Pancreas (tissue), 10 donors: ENCODE results near the gene SREBF2. TPM values are rescaled to one million over a fixed set of nuclear protein-coding genes. Genes with fewer than 3 reads are reported as not detected.

Experiments used
- ATAC-seq, 4 donors: fragments of 200-7000 bp; cut with Tn5 transposase; one replicate each; pipeline versions ENCODE4 v1.8.0 to v1.9.1; 2020; ENCODE audit warnings: mild to moderate bottlenecking in 4 of 4, moderate library complexity in 4 of 4
- DNase-seq, 6 donors: peaks; one replicate each; pipeline ENCODE4 v3.0.0-alpha.2; 2020
- FAIRE-seq: peaks from 2 replicates; lab custom pipeline; 2012; peaks lifted over from hg19 to GRCh38; lab: Jason Lieb, UNC
- H3K27ac ChIP-seq, 4 donors: fragments of 200-600 bp; sonication (generic); 1 replicate in 3 of 4; 2 replicates in 1 of 4; pipeline versions ENCODE4 v1.5.0 to v1.8.0; 2020
- H3K27me3 ChIP-seq, 4 donors: fragments of 200-600 bp; one replicate each; pipeline ENCODE4 v1.8.0; 2021
- H3K36me3 ChIP-seq, 3 donors: fragments of 200-600 bp; sonication (generic) in 1 of 3; one replicate each; pipeline versions ENCODE4 v1.5.0 to v1.8.0; 2020 to 2021
- H3K4me1 ChIP-seq, 3 donors: fragments of 200-600 bp; one replicate each; pipeline ENCODE4 v1.8.0; 2021
- H3K4me3 ChIP-seq, 4 donors: fragments of 200-600 bp; sonication (generic) in 2 of 4; one replicate each; pipeline versions ENCODE4 v1.5.0 to v1.8.0; 2020 to 2021
- H3K9me3 ChIP-seq, 4 donors: fragments of 200-600 bp; one replicate each; pipeline ENCODE4 v1.8.0; 2021
- WGBS, 2 donors: extraction: QIAGEN DNeasy Blood & Tissue Kit; methylation state at CpG; one replicate each; pipeline ENCODE4 v1.1.7; 2013; 5-methylcytosine and 5-hydroxymethylcytosine counted together
- intact Hi-C, 3 donors: fragments of 100-400 bp; cut with DNase I; formaldehyde crosslinking; loops; one replicate each; pipeline versions ENCODE4 v1.11.1 to v1.14.2; 2022
- polyA plus RNA-seq, 2 donors: library from polyadenylated mRNA; stranded (reverse); fragments of 200-250 nt; gene quantifications; one replicate each; pipeline ENCODE4 v1.2.3, GENCODE V29; 2013
- total RNA-seq, 6 donors: library from RNA; stranded (reverse); fragmentation: NEBNext Ultra II Directional in 4 of 6; extraction: Animal tissue kit (Norgen Biotek cat#: 25700) in 4 of 6; gene quantifications; one replicate each; pipeline versions ENCODE4 v1.2.1 to v1.2.4, GENCODE V29; 2021 to 2023
- TF ChIP-seq, protein P1 (sequence below), 4 donors: fragments of 200-600 bp; sonication (generic) in 3 of 4; IDR thresholded peaks; one replicate each; pipeline versions ENCODE4 v1.5.0 to v1.8.0; 2021; ENCODE audit warnings: antibody characterized with exemption in 4 of 4
- donor health status: healthy with polysubstance abuse.
- donor health status: DM: no; HTN: no; CAD: no; lungs with moderate emphysema.
- donor health status: DM: no; HTN: no; CAD: no.
- donor health status: control.
- donor health status: control.
- donor health status: Bipolar disorder and iron deficiency.
- donor health status: DM: yes; HTN: yes; CAD: no.
- donor health status: DM: no; HTN: no; CAD: no.
- donor health status: DM: no; HTN: no; CAD: no.
- donor health status: DM: yes; HTN: yes; CAD: no.

SREBF2 gene
- total and polyA plus RNA-seq, 8 donors = 28.2 to 44.8 (median 34.6) TPM

DNA sequence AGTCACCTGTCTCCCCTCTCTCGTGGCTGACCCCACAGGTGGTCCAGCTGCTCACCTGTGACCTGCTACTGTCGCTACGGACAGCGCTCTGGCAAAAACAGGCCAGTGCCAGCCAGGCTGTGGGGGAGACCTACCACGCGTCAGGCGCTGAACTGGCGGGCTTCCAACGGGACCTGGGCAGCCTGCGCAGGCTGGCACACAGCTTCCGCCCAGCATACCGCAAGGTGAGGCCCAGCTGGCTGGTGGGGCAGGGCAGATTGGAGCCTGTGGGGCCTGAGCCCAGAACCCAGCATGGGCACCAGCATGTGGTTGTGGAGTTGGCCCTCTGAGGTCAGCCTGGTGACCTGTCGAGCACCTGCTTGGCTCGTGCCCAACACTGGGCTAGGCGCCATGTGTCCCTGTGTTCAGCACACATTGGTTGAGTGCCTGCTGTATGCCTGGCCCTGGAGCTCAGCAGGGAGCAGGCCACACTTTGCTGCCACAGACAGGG lies 70.1 kb downstream of the SREBF2 start:
- ATAC-seq (peak in 3 of 4 donors; percentile 28 to 50 (median 42)), DNase-seq (peak in 2 of 6 donors; percentile 59 to 83), FAIRE-seq (no peak)
- Histone ChIP-seq H3K36me3 (peaks cover 3 to 39% (median 20%) of the 10 kb centered on the region in 3 donors), H3K27me3 (no peaks in the 10 kb centered on the region), H3K4me1 (no peaks in the 10 kb centered on the region), H3K4me3 (no peak overlapping the region), H3K27ac (no peak overlapping the region), H3K9me3 (no peaks in the 10 kb centered on the region)
- intact Hi-C loops = no loop called here
- TF ChIP-seq, protein P1, sequence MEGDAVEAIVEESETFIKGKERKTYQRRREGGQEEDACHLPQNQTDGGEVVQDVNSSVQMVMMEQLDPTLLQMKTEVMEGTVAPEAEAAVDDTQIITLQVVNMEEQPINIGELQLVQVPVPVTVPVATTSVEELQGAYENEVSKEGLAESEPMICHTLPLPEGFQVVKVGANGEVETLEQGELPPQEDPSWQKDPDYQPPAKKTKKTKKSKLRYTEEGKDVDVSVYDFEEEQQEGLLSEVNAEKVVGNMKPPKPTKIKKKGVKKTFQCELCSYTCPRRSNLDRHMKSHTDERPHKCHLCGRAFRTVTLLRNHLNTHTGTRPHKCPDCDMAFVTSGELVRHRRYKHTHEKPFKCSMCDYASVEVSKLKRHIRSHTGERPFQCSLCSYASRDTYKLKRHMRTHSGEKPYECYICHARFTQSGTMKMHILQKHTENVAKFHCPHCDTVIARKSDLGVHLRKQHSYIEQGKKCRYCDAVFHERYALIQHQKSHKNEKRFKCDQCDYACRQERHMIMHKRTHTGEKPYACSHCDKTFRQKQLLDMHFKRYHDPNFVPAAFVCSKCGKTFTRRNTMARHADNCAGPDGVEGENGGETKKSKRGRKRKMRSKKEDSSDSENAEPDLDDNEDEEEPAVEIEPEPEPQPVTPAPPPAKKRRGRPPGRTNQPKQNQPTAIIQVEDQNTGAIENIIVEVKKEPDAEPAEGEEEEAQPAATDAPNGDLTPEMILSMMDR (IDR thresholded peaks at IDR 0.05) = no peak
- 87 to 92% methylated on average over 15 of the region's 15 CpGs for WGBS, 2 donors

DNA sequence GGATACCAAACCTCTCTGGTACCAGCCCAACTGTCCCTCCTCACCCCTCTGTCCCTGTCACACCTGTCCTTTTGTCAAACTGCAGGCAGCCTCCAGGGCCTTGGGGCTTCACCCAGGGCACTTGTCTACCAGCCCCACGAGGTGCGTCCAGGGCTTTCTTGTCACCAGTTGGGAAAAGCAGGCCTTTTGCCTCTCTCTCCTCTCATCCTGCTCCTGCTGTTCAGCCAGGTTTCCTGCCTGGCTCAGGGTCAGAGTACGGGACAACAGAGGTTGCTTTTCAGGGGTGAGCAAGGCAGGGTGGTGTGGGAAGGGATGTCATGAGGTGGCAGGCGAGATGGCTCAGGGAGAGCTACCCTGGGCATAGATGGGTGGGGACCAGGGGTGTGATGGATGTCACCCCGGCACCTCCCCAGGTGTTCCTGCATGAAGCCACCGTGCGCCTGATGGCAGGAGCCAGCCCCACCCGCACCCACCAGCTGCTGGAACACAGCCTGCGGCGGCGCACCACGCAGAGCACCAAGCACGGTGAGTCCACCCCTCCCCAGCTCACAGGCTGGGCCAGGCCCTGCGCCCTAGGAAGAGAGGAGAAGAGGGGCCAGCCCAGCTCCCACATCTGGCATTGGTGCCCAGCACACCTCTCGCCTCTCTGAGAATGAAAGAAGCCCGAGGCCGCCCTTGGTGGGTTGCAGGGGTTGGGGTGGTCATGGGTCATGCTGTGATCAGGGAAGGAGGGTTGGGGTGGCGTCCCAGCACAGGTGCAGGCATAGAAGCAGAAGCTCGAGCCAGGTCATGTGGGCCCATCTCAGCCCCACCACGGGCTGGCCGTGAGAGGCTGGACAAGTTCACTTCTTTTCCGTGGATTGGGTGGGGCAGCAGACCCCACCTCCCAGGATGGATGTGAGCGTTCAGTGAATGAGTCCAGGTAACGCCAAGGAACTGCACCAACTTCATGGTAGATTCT lies 71.8 kb downstream of the SREBF2 start:
- Histone ChIP-seq H3K4me3 (no peak overlapping the region), H3K9me3 (no peaks in the 10 kb centered on the region), H3K27me3 (no peaks in the 10 kb centered on the region), H3K4me1 (no peaks in the 10 kb centered on the region), H3K27ac (no peak overlapping the region), H3K36me3 (peaks cover 3 to 27% (median 16%) of the 10 kb centered on the region in 3 donors)
- intact Hi-C loops = no loop called here
- DNase-seq (peak in 1 of 6 donors; percentile 69), FAIRE-seq (no peak), ATAC-seq (no peak)
- 91 to 93% methylated on average over 22 to 24 of the region's 24 CpGs for WGBS, 2 donors
- TF ChIP-seq, protein P1 (IDR thresholded peaks at IDR 0.05) = no peak

DNA sequence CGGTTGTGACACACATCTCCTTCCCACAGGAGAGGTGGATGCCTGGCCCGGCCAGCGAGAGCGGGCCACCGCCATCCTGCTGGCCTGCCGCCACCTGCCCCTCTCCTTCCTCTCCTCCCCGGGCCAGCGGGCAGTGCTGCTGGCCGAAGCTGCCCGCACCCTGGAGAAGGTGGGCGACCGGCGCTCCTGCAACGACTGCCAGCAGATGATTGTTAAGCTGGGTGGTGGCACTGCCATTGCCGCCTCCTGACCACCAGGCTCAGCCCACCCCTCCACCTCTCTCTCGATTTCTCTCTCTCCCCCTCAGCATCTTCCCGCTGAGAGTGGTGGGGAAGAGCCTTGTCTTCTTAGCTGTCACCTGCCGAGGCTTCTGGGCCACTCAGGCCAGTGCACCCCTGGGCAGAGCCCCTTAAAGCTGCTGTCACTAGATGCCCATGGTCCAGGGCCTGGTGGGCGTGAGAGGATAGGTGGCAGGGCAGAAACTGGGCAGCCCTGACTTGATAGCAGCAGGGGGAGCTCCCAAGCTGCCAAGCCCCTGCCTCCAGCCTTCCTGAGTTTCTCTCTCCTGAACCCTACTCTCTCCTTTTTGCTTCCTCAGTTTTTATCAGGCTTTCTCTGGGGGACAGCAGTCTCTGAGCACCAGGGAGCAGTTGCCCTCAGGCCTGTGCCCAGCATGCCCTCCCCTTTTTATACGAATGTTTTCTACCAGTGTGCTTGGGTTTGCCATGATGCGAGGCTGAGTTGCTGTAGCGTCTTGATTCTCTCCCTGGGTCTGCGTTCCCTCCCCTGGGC lies 72.7 kb downstream of the SREBF2 start:
- TF ChIP-seq, protein P1 (IDR thresholded peaks at IDR 0.05) = no peak
- Histone ChIP-seq H3K27ac (no peak overlapping the region), H3K27me3 (no peaks in the 10 kb centered on the region), H3K4me1 (peaks cover 4 to 7% (median 6%) of the 10 kb centered on the region in 3 donors), H3K36me3 (peaks cover 3 to 18% (median 8%) of the 10 kb centered on the region in 3 donors), H3K9me3 (no peaks in the 10 kb centered on the region), H3K4me3 (no peak overlapping the region)
- intact Hi-C loops = no loop called here
- WGBS, 2 donors = 93 to 94% methylated on average over 23 of the region's 23 CpGs
- FAIRE-seq = no peak
- DNase-seq = peak in 1 of 6 donors; percentile 58
- no peak for ATAC-seq

DNA sequence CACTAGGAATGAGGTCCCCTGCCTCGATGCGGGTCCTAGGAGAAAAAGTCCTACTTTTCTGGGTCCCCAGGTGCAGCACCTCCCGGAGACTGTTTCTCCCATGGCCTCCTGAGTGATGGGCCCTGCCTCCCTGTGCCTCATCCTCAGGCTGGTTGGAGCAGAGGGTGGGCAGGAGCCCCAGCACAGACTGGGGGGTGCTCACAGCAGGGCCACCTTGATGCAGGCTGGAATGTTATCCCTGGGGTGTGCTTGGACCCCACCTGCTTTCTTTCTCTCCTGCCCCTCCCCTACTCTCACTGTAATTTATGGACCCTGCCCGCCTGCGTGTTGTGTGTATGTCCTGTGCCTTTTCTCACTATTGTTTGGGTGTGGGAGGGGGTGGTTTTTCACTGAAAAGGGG lies 73.9 kb downstream of the SREBF2 start:
- DNase-seq = peak in 1 of 6 donors; percentile 16
- Histone ChIP-seq H3K27me3 (peaks cover 0 to 7% (median 3%) of the 10 kb centered on the region in 4 donors), H3K4me1 (peaks cover 8 to 14% (median 12%) of the 10 kb centered on the region in 3 donors), H3K4me3 (no peak overlapping the region), H3K9me3 (no peaks in the 10 kb centered on the region), H3K27ac (no peak overlapping the region), H3K36me3 (peaks cover 3 to 16% (median 6%) of the 10 kb centered on the region in 3 donors)
- no peak for ATAC-seq
- TF ChIP-seq, protein P1 (IDR thresholded peaks at IDR 0.05) = no peak
- intact Hi-C loops = no loop called here
- WGBS, 2 donors = 90 to 91% methylated on average over 5 of the region's 5 CpGs
- no peak for FAIRE-seq
